ENCODE data around the gene VPS13D.
A peak's percentile ranks its signal among the peaks of the same experiment; 100 is the strongest.

Gene VPS13D

DNA sequence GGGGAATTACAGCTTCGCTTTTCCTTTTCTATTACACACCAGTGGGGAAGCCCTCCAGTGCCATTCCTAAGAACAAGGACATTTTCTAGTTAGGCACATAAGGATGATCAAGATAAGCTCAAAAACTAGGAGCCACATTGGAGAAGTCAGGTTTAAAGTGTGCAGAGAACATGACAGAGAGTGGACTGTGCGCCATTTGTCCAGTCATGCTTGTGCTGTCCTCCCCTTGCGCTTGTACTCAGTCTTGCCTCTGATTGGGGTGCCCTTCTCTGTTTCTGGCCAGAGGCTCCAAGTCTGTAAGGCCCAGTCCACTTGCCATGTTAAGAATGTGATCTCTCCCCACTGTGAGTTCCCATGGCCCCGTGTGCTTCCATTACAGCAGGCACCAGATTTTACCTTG, 198.5 kb downstream of the VPS13D start:
- DNase-seq (ENCODE audit: low read depth), result no peak

- DNase-seq (ENCODE audit: low read depth), result no peak
These were observed 200.7 kb downstream of the VPS13D start for GRCh38 chr1:12430525-12430924.

GRCh38 chr1:12432897-12433296, 203.1 kb downstream of the VPS13D start:
- DNase-seq (ENCODE audit: low read depth), result no peak

DNA sequence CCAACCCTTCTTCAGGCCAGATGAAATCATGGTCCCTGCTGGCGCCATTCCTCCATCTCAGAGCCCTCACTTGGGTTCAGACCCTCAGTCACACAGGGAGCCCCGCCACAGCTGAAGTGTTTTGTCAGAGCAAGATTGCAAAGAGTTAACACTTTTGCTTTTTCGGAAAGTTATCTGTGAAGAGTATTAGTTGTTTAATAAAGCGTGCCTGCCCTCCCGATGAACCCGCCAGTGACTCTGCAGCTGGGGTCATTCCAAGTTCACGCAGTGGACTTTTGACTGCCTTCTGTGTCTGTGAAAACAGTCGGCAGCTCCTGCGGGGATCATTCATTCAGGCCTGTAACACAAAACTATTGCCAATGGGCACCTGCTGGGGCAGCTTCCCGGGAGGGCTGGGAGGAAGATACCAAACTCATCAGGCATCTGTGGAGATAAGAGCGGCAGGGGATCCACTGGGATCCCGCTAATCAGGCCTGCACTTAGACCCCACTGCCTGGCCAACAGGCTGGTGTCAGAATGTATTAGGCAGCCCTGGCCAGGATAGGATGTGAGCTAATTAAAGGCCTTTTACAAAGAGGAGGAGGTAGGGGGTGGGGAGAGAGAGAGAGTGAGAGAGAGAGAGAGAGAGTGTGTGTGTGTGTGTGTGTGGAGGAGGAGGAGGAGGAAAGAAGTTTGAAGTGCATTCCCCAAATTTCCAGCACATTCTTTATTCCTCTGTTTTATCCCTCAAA, 203.7 kb downstream of the VPS13D start:
- no peak for DNase-seq (ENCODE audit: low read depth)

DNA sequence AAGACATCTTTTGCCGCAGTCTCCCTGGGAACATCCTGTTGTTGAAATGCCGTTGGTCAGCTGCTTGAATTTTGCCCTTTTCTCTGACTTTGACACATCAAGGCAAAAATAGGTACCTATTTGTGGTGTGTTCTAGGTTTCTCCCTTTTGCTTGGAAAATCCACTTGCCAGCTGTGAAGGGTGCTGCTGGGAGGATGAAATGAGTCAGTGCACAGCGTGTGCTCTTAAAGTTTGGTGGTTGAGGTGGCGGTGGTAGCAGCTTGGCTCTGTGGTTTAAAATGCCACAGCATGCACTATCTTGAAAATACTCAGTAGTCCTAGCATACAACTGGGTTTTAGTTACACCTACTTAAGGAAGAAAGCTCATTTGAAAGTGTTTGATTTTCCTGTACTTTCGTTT, 204.3 kb downstream of the VPS13D start:
- no peak for DNase-seq (ENCODE audit: low read depth)

- no peak for DNase-seq (ENCODE audit: low read depth)
These were observed 204.9 kb downstream of the VPS13D start for GRCh38 chr1:12434686-12435085.

DNA sequence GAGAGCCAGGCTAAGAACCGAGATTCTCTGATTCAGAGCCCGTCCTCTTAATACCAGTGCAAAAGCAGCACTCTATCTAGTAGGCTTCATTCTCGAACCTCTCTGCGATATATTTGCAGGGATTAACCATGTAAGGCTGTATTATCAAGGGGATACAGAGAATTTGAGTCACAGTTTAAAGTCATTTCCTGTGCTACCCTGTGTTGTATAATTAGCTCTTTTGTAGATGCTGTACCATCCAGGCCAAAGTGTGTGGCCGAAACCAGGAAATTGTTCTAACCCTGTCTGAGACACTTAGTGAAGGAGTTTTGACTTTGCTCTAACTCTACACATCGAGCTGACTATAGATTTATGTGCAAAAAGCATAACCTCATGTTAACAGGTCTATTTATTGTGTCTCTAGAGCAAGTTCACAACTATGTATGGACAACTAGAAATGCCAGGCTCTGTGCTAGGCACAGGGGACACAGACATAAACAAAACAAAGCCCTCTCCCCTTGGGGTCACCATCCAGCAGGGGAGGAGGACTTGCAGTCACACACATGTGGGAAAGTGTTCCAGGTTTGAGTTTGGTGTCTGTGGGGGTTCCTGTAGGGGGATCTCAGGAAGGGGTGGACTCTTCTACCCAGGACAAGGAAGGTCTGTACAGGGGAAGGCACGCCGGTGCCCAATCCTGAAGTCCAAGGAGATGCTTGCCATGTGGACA, 206.0 kb downstream of the VPS13D start:
- DNase-seq (ENCODE audit: low read depth), result no peak

DNA sequence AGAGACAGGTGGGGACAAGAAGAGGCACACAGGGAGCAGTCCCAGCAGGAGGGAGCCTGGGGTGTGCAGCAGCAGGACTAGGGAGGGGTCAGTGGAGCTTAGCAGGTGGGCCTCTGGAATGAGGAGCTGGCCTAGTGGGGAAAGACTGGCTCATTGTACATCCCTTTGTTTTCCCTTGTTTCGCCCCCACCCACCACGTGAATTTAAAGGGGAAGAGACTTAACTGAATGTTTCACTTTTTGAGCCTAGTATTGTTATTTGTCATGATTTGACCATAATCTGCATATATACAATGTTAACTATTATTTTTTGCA, 206.5 kb downstream of the VPS13D start:
- no peak for DNase-seq (ENCODE audit: low read depth)

GRCh38 chr1:12436817-12437599, 207.2 kb downstream of the VPS13D start:
- no peak for DNase-seq (ENCODE audit: low read depth)

DNA sequence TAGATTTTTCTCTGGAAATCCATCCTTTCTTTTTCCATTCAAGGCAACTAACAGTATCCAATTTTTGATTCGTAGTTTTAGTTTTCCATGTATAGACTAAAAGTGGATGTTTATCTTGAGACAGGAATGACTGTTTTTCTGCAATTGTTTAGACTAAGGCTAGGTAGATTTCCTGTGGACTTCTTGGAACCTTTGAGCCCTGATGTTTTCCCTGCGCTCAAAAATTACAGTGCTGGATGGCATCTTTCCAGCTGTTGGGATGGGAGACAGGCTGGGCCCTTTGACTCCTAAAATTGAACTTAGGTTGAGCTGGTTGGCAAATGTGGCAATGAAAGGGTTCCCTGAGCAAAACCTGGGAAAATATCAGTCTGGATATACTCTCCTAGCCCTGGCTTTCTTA, 207.8 kb downstream of the VPS13D start:
- DNase-seq (ENCODE audit: low read depth), result no peak

DNA sequence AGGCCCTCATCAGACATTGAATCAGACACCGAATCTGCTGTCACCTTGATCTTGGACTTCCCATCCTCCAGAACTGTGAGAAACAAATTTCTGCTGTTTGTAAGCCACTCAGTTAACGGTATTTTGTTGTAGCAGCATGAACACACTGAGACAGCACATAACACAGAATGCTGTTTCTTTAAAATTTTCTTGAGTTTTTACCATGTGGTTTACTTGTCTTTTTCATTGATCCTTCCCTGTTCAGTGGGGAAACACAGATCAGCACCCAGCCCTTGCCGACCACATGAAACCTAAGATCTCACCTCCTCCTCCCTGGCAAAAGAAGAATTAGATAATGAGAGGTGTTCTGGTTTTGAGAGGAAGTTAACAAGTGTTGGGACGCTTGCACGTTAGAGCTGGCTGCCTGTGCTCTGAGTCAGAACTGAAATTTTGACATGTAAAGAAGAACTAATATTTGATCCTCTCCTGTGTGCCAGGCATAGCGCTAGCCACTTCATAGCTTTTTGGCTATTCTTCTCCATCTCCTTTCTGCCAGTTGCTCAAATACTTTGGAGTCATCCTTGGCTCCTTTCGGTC, 208.6 kb downstream of the VPS13D start:
- no peak for DNase-seq (ENCODE audit: low read depth)

GRCh38 chr1:12439073-12439472, 209.2 kb downstream of the VPS13D start:
- no peak for DNase-seq (ENCODE audit: low read depth)

DNA sequence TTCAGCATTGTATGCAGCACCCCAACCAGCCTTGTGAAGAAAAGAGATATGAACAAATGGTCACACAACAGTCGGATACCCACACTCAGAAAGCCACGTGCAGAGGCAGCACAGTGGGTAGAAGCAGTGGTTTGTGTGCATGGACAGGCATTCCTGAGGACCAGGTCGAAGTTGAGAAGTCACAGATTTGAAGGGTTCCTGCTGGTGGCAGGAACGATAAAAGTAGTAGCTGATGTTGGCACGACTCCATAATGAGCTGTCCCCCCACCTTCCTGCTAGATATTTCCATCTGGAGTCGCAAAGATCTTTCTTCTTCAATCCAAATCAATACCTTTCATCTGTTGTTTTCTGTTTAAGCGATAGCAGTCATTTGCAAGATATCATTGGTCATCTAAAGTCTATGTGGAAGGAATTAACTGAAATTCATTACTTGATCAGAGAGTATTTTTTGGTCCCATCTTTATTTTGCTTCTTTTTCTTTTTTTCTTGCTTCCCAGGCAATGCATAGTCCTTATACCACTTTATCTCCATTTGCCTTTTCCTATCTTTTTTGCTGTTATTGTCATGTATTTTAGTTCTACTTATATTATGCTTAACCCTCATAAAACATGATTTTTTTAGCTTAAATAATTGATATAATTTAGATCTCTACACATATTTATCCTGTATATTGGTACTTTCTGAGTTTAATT, 211.7 kb downstream of the VPS13D start:
- no peak for DNase-seq (ENCODE audit: low read depth)

- DNase-seq (ENCODE audit: low read depth), result no peak
These were observed 212.4 kb downstream of the VPS13D start for GRCh38 chr1:12442217-12442616.

- no peak for DNase-seq (ENCODE audit: low read depth)
These were observed 213.3 kb downstream of the VPS13D start for GRCh38 chr1:12443151-12443550.

- no peak for DNase-seq (ENCODE audit: low read depth)
These were observed 214.6 kb downstream of the VPS13D start for GRCh38 chr1:12444329-12444841.

GRCh38 chr1:12445257-12445656, 215.4 kb downstream of the VPS13D start:
- DNase-seq (ENCODE audit: low read depth), result no peak

GRCh38 chr1:12446593-12446992, 216.8 kb downstream of the VPS13D start:
- no peak for DNase-seq (ENCODE audit: low read depth)

DNA sequence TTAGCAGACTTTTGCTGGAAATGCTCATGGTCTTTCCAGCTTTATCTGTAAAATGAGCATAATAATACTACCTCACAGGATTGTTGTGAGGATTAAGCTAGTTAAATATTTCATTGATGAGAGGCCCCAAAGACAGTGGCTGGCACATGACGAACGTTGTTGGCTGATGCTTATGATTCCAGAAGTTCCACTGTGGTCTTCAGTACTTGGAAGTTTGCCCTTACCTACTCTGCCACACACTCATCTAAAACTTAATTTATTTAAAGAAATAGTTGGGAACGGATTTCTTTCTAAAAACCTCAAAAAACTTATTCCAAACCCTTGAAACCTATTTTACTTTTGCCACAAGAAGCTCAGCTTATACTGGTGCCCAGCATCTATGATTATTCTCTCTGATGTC, 217.5 kb downstream of the VPS13D start:
- DNase-seq (ENCODE audit: low read depth), result peak; percentile 77

DNA sequence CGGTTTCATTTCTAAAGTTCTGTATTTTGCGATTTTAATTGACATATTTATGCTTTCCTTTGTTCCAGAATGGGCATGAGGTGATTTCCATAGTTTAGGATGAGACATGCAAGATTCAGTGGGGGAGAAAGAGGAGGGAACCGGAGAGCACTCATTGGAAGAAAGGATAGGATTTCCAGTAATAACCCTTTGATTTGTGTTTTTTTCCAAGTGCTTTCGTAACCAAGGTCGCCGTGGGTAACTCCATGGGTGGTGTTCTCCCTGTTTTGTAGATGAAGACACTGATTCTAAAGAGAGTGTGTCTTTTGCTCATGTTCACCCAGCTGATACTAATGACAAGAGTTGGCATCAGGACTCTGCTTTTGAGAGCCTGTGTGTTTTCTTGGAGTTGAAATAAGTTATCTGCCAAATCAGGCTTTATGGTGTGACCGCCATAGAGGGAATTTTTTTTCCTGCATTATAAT, 218.1 kb downstream of the VPS13D start:
- no peak for DNase-seq (ENCODE audit: low read depth)

DNA sequence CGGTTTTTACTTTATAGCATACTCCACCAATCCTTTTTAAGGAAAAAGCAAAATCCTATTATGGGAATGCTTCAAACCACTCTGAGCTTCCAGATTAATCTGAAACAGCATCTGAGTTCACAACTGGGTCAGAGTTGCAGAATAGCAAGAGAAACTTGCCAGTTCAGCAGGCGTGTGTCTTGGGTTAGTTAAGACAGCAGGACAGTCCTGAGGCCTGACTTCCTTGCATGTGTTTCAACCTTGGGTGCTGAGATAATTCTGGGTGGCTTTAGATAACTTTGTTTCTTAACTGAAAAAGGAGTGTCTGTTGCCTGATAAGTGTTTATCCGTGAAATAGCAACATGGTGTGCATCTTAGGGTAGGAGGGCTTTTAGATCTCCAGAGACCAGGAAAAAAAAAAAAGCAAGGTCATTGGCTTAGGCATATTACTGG, 218.9 kb downstream of the VPS13D start:
- no peak for DNase-seq (ENCODE audit: low read depth)

Data from HS-27A (cell line).